Measurements from ENCODE around the gene HOGA1.

The HOGA1 gene

GRCh38 chr10:97651773-97652172, 67.6 kb downstream of the HOGA1 start:
- DNase-seq = no peak

- DNase-seq = no peak
Observed at GRCh38 chr10:97656777-97657176, 72.6 kb downstream of the HOGA1 start.

DNA sequence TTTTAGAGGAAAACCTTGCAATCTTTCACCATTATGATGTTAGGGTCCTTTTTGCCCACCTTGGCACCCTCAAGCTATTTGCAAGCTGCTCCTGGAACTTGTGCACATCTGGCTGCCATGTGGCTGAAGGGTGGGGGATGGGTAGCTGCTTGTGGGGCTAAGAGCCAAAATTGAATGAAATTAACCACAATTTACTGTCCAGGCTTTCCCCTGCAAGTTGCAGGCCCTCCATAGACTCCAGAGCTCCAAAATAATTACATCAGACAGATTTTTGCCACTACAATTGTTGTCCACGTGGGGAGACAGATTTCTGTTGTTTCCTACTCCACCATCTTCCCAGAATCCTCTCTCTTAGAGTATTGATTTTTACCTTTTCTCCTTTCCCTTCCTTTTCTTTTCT, 75.4 kb downstream of the HOGA1 start:
- DNase-seq = no peak

All from amniotic stem cell (primary cell).